ENCODE measurements around the gene CACNG7.
A peak's percentile ranks its signal among the peaks of the same experiment; 100 is the strongest.
"Not testable (repeated sequence)": the region's sequence is repeated elsewhere in the genome, so short reads cannot be mapped to it uniquely, and the experiment has no call there.

CACNG7 gene

GRCh38 chr19:53906211-53907192 lies 2.6 kb upstream of the CACNG7 start:
- DNase-seq: peak; percentile 31 to 43

GRCh38 chr19:53907193-53907581 lies 1.9 kb upstream of the CACNG7 start:
- DNase-seq: no peak

GRCh38 chr19:53907690-53908089 lies 1.4 kb upstream of the CACNG7 start:
- no peak for DNase-seq

GRCh38 chr19:53908106-53908934 lies 758 bp upstream of the CACNG7 start:
- DNase-seq: peak in 1 of 2 donors; percentile 9

GRCh38 chr19:53909471-53910169 lies 542 bp downstream of the CACNG7 start:
- no peak for DNase-seq

GRCh38 chr19:53910170-53910518 lies 1.1 kb downstream of the CACNG7 start:
- DNase-seq: no peak

- DNase-seq: peak in 1 of 2 donors; percentile 9
Observed at GRCh38 chr19:53912653-53913052, 3.6 kb downstream of the CACNG7 start.

GRCh38 chr19:53915000-53915399 lies 5.9 kb downstream of the CACNG7 start:
- peak; percentile 3 to 18 for DNase-seq

GRCh38 chr19:53916004-53916403 lies 6.9 kb downstream of the CACNG7 start:
- no peak for DNase-seq

GRCh38 chr19:53917356-53917755 lies 8.3 kb downstream of the CACNG7 start:
- no peak for DNase-seq

GRCh38 chr19:53927739-53928138 lies 18.7 kb downstream of the CACNG7 start:
- peak; percentile 24 to 53 for DNase-seq

GRCh38 chr19:53936029-53936428 lies 27.0 kb downstream of the CACNG7 start:
- no peak for DNase-seq

- no peak for DNase-seq
Observed at GRCh38 chr19:53942001-53942786, 33.1 kb downstream of the CACNG7 start.

GRCh38 chr19:53944416-53944815 lies 35.3 kb downstream of the CACNG7 start:
- no peak for DNase-seq

- no peak for DNase-seq
Observed at GRCh38 chr19:53944933-53945332, 35.9 kb downstream of the CACNG7 start.

- DNase-seq: peak in 1 of 2 donors; percentile 13
Observed at GRCh38 chr19:53945441-53945840, 36.4 kb downstream of the CACNG7 start.

GRCh38 chr19:53945998-53946397 lies 36.9 kb downstream of the CACNG7 start:
- DNase-seq: no peak

- peak in 1 of 2 donors; percentile 18 for DNase-seq
Observed at GRCh38 chr19:53947624-53948023, 38.5 kb downstream of the CACNG7 start.

- not testable (repeated sequence) for DNase-seq
Observed at GRCh38 chr19:53948611-53949010, 39.5 kb downstream of the CACNG7 start.

GRCh38 chr19:53951436-53951835 lies 42.4 kb downstream of the CACNG7 start:
- no peak for DNase-seq

- no peak for DNase-seq
Observed at GRCh38 chr19:53951947-53952346, 42.9 kb downstream of the CACNG7 start.

GRCh38 chr19:53953383-53953782 lies 44.3 kb downstream of the CACNG7 start:
- no peak for DNase-seq

All from inflammatory macrophage (primary cell).